Stimulated activated CD4-positive, alpha-beta T cell treated with anti-CD3 and anti-CD28 coated beads, Interleukin-12 subunit alpha, Interleukin-12 subunit beta, amount 100 ng/mL, for 24 hours (primary cell): ENCODE data around the gene SLC35G2.
"Not testable (repeated sequence)": the region's sequence is repeated elsewhere in the genome, so short reads cannot be mapped to it uniquely, and the experiment has no call there.

Experiments used
- DNase-seq, 2 experiments: peaks; one replicate each; pipeline ENCODE4 v3.0.0-alpha.2; 2020; ENCODE audit warnings: low read depth in 2 of 2

SLC35G2 gene

GRCh38 chr3:136885357-136886213 is 66.7 kb downstream of the SLC35G2 start:
- DNase-seq = no peak

- no peak for DNase-seq
Measured at GRCh38 chr3:136889947-136890346, 71.0 kb downstream of the SLC35G2 start.

- no peak for DNase-seq
Measured at GRCh38 chr3:136891934-136892855, 73.3 kb downstream of the SLC35G2 start.

- DNase-seq = no peak
Measured at GRCh38 chr3:136893848-136894443, 75.0 kb downstream of the SLC35G2 start.

GRCh38 chr3:136897171-136897570 is 78.2 kb downstream of the SLC35G2 start:
- not testable (repeated sequence) for DNase-seq

- DNase-seq = no peak
Measured at GRCh38 chr3:136898549-136898948, 79.6 kb downstream of the SLC35G2 start.

GRCh38 chr3:136898954-136899353 is 80.0 kb downstream of the SLC35G2 start:
- no peak for DNase-seq

- no peak for DNase-seq
Measured at GRCh38 chr3:136899622-136900158, 80.8 kb downstream of the SLC35G2 start.

GRCh38 chr3:136900694-136901093 is 81.8 kb downstream of the SLC35G2 start:
- DNase-seq = not testable (repeated sequence)

- DNase-seq = no peak
Measured at GRCh38 chr3:136901391-136901790, 82.5 kb downstream of the SLC35G2 start.

GRCh38 chr3:136902530-136902929 is 83.6 kb downstream of the SLC35G2 start:
- not testable (repeated sequence) for DNase-seq

GRCh38 chr3:136903899-136904298 is 85.0 kb downstream of the SLC35G2 start:
- no peak for DNase-seq

GRCh38 chr3:136904746-136905145 is 85.8 kb downstream of the SLC35G2 start:
- no peak for DNase-seq
